HepG2 (cell line): ENCODE measurements around the gene SEMA5B. TPM values are rescaled to one million over a fixed set of nuclear protein-coding genes. Genes with fewer than 3 reads are reported as not detected.

Experiments
- HNRNPK ChIP-seq: fragments of 200-400 bp; formaldehyde crosslinking; IDR thresholded peaks from 2 replicates; pipeline ENCODE4 v1.6.1; 2018; ENCODE audit warnings: low read length, low read depth, moderate library complexity, mild to moderate bottlenecking; ENCODE audit not compliant: poor library complexity, severe bottlenecking
- KLF6 ChIP-seq: IDR thresholded peaks from 2 replicates; pipeline ENCODE4 v1.8.0; 2016; ENCODE audit warnings: missing biosample characterization, missing genetic modification reagents
- SOX6 ChIP-seq, 2 experiments: fragments of 450-650 bp in 1 of 2; sonication (generic) in 1 of 2; formaldehyde crosslinking in 1 of 2; IDR thresholded peaks; 2 replicates each; pipeline versions ENCODE4 v1.4.0 to v1.6.1; 2017 to 2020; ENCODE audit warnings: antibody characterized with exemption in 1 of 2, mild to moderate bottlenecking in 1 of 2, missing genetic modification reagents in 1 of 2
- ZBTB3 ChIP-seq: sonication (generic); formaldehyde crosslinking; IDR thresholded peaks from 2 replicates; pipeline ENCODE4 v1.4.0; 2020; ENCODE audit warnings: low read depth, mild to moderate bottlenecking, moderate library complexity, missing genetic modification reagents, borderline replicate concordance
- ZBTB38 ChIP-seq: sonication (generic); formaldehyde crosslinking; IDR thresholded peaks from 2 replicates; pipeline ENCODE4 v1.5.1; 2020; ENCODE audit warnings: mild to moderate bottlenecking, missing genetic modification reagents
- ZFP1 ChIP-seq: IDR thresholded peaks from 2 replicates; pipeline ENCODE4 v1.6.1; 2016
- ZFY ChIP-seq: sonication (generic); formaldehyde crosslinking; IDR thresholded peaks from 2 replicates; pipeline ENCODE4 v1.4.0; 2020; ENCODE audit warnings: missing genetic modification reagents
- ZNF816 ChIP-seq: sonication (generic); formaldehyde crosslinking; IDR thresholded peaks from 2 replicates; pipeline ENCODE4 v1.8.0; 2022; ENCODE audit warnings: missing genetic modification reagents, mild to moderate bottlenecking, borderline replicate concordance
- polyA plus RNA-seq, 8 experiments: library from polyadenylated mRNA; depleted of rRNA in 3 of 8; stranded (reverse) in 7 of 8; unstranded in 1 of 8; fragments of >200 nt; fragmentation: Illumina TruSeq in 4 of 8; extraction: Trizol in 4 of 8; gene quantifications; 2 replicates each; pipeline versions ENCODE4 v1.2.1 to v1.2.3, GENCODE V29; 2011 to 2016; ENCODE audit warnings: low read depth in 4 of 8, missing spikeins in 1 of 8, mixed read lengths in 1 of 8; ENCODE audit not compliant: insufficient read depth in 1 of 8
- total RNA-seq, 5 experiments: library from RNA; depleted of rRNA; stranded (reverse); fragments of >200 nt; fragmentation: Illumina TruSeq; extraction: Trizol; gene quantifications; 2 replicates each; pipeline ENCODE4 v1.2.3, GENCODE V29; 2016; ENCODE audit warnings: low read depth in 1 of 5
- TF ChIP-seq, protein P1 (sequence below): sonication (generic); formaldehyde crosslinking; IDR thresholded peaks from 2 replicates; pipeline ENCODE4 v1.5.0; 2020; ENCODE audit warnings: mild to moderate bottlenecking, missing genetic modification reagents, borderline replicate concordance
- TF ChIP-seq, protein P2 (sequence below): sonication (generic); formaldehyde crosslinking; conservative IDR thresholded peaks from 2 replicates; pipeline ENCODE4 v1.4.0; 2020; ENCODE audit warnings: missing genetic modification reagents
- TF ChIP-seq, protein P3 (sequence below): sonication (generic); formaldehyde crosslinking; IDR thresholded peaks from 2 replicates; pipeline ENCODE4 v1.5.0; 2020; ENCODE audit warnings: missing genetic modification reagents, mild to moderate bottlenecking, borderline replicate concordance
- TF ChIP-seq, protein P4 (sequence below): sonication (generic); formaldehyde crosslinking; IDR thresholded peaks from 2 replicates; pipeline ENCODE4 v1.4.0; 2020; ENCODE audit warnings: missing genetic modification reagents
- TF ChIP-seq, protein P5 (sequence below): IDR thresholded peaks from 2 replicates; pipeline ENCODE4 v1.6.1; 2016; ENCODE audit warnings: missing compliant biosample characterization, missing genetic modification reagents, borderline replicate concordance

Gene SEMA5B
- total and polyA plus RNA-seq, 2 of the 13 experiments (the other 11 are each of a cell fraction or from before 2014, with no cell fraction given) = not detected

GRCh38 chr3:123027292-123028232, at the start of gene SEMA5B (continued):
- TF ChIP-seq, protein P1, sequence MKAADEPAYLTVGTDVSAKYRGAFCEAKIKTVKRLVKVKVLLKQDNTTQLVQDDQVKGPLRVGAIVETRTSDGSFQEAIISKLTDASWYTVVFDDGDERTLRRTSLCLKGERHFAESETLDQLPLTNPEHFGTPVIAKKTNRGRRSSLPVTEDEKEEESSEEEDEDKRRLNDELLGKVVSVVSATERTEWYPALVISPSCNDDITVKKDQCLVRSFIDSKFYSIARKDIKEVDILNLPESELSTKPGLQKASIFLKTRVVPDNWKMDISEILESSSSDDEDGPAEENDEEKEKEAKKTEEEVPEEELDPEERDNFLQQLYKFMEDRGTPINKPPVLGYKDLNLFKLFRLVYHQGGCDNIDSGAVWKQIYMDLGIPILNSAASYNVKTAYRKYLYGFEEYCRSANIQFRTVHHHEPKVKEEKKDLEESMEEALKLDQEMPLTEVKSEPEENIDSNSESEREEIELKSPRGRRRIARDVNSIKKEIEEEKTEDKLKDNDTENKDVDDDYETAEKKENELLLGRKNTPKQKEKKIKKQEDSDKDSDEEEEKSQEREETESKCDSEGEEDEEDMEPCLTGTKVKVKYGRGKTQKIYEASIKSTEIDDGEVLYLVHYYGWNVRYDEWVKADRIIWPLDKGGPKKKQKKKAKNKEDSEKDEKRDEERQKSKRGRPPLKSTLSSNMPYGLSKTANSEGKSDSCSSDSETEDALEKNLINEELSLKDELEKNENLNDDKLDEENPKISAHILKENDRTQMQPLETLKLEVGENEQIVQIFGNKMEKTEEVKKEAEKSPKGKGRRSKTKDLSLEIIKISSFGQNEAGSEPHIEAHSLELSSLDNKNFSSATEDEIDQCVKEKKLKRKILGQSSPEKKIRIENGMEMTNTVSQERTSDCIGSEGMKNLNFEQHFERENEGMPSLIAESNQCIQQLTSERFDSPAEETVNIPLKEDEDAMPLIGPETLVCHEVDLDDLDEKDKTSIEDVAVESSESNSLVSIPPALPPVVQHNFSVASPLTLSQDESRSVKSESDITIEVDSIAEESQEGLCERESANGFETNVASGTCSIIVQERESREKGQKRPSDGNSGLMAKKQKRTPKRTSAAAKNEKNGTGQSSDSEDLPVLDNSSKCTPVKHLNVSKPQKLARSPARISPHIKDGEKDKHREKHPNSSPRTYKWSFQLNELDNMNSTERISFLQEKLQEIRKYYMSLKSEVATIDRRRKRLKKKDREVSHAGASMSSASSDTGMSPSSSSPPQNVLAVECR (CRISPR knock-in tag) = peak; percentile 36; the same call in 1 of the 2 replicates
- TF ChIP-seq HNRNPK (peak; percentile 91), ZBTB38 (CRISPR knock-in tag) (no peak), ZFP1 (CRISPR knock-in tag) (no peak), ZNF816 (no peak), ZBTB3 (CRISPR knock-in tag) (no peak), KLF6 (CRISPR knock-in tag) (no peak), ZFY (peak; percentile 31), SOX6 (IDR thresholded peaks at IDR 0.05) (no peak), SOX6 (CRISPR knock-in tag; IDR thresholded peaks at IDR 0.05) (no peak; the same call in 1 of the 2 replicates)
- TF ChIP-seq, protein P2, sequence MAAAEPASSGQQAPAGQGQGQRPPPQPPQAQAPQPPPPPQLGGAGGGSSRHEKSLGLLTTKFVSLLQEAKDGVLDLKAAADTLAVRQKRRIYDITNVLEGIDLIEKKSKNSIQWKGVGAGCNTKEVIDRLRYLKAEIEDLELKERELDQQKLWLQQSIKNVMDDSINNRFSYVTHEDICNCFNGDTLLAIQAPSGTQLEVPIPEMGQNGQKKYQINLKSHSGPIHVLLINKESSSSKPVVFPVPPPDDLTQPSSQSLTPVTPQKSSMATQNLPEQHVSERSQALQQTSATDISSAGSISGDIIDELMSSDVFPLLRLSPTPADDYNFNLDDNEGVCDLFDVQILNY (CRISPR knock-in tag) = no peak
- TF ChIP-seq, protein P3, sequence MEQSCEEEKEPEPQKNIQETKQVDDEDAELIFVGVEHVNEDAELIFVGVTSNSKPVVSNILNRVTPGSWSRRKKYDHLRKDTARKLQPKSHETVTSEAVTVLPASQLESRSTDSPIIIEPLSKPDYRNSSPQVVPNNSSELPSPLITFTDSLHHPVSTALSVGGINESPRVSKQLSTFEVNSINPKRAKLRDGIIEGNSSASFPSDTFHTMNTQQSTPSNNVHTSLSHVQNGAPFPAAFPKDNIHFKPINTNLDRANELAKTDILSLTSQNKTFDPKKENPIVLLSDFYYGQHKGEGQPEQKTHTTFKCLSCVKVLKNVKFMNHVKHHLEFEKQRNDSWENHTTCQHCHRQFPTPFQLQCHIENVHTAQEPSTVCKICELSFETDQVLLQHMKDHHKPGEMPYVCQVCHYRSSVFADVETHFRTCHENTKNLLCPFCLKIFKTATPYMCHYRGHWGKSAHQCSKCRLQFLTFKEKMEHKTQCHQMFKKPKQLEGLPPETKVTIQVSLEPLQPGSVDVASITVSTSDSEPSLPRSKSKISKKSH = no peak
- TF ChIP-seq, protein P4, sequence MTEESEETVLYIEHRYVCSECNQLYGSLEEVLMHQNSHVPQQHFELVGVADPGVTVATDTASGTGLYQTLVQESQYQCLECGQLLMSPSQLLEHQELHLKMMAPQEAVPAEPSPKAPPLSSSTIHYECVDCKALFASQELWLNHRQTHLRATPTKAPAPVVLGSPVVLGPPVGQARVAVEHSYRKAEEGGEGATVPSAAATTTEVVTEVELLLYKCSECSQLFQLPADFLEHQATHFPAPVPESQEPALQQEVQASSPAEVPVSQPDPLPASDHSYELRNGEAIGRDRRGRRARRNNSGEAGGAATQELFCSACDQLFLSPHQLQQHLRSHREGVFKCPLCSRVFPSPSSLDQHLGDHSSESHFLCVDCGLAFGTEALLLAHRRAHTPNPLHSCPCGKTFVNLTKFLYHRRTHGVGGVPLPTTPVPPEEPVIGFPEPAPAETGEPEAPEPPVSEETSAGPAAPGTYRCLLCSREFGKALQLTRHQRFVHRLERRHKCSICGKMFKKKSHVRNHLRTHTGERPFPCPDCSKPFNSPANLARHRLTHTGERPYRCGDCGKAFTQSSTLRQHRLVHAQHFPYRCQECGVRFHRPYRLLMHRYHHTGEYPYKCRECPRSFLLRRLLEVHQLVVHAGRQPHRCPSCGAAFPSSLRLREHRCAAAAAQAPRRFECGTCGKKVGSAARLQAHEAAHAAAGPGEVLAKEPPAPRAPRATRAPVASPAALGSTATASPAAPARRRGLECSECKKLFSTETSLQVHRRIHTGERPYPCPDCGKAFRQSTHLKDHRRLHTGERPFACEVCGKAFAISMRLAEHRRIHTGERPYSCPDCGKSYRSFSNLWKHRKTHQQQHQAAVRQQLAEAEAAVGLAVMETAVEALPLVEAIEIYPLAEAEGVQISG (CRISPR knock-in tag) = no peak
- TF ChIP-seq, protein P5, sequence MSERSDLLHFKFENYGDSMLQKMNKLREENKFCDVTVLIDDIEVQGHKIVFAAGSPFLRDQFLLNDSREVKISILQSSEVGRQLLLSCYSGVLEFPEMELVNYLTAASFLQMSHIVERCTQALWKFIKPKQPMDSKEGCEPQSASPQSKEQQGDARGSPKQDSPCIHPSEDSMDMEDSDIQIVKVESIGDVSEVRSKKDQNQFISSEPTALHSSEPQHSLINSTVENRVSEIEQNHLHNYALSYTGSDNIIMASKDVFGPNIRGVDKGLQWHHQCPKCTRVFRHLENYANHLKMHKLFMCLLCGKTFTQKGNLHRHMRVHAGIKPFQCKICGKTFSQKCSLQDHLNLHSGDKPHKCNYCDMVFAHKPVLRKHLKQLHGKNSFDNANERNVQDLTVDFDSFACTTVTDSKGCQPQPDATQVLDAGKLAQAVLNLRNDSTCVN = no peak
